Measurements from ENCODE around the gene RAD51AP2.
"Not testable (repeated sequence)": the region's sequence is repeated elsewhere in the genome, so short reads cannot be mapped to it uniquely, and the experiment has no call there.

Gene RAD51AP2

GRCh38 chr2:17518212-17519154 lies at the start of gene RAD51AP2:
TSS of gene RAD51AP2 (minus strand) at chr2:17518440. CDS start at chr2:17518415, 25 bp downstream.
- peak; percentile 91 for DNase-seq

DNA sequence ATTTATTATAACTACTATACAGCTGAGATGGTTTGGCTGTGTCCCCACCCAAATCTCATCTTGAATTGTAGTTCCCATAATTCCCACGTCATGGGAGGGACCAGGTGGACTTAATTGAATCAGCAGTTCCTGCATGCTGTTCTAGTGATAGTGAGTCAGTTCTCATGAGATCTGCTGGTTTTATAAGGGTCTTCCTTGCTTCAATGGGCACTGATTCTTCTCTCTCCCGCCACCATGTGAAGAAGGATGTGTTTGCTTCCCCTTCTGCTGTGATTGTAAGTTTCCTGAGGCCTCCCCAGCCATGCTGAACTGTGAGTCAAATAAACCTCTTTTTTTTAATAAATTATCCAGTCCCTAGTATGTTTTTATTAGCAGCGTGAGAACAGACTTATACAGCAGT lies 47.5 kb upstream of the RAD51AP2 start:
- DNase-seq: not testable (repeated sequence)

DNA sequence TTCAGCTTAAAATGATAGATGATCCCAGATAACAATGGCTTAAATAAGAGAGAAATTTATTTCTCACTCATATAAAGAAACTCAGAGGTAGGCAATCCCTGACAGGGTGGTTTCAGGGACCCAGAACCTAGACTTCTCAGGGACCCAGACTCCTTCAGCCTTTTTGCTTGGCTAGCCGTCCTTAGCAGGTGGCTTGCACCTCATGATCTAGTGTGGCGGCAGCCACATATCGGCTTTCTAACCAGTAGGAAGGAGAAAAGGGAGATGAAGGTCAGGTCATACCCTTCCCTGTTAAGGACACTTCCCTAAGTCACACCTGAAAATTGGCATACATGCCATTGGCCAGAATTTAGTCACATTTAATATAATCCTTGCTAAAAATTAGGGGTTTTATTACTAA lies 40.6 kb upstream of the RAD51AP2 start:
- DNase-seq: no peak

DNA sequence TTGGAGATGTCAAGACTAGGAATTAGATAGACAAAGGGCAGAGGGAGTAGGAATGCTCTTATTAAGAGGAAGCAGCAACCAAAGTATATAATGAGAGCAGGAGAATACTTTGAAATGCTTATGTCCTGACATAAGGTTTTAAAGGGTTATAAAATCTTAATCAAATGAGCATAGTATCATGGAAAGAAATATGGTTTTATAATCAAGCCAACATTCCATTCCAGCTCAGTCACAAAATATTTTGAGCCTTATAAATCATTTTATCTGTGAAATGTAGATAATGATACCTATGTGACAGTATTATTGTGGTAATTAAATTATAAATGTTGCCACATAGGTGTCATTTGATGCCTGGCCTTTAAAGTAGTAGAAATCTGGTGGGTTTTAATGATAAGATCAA lies 39.8 kb upstream of the RAD51AP2 start:
- no peak for DNase-seq

GRCh38 chr2:17557596-17557995 lies 39.4 kb upstream of the RAD51AP2 start:
- DNase-seq: no peak

DNA sequence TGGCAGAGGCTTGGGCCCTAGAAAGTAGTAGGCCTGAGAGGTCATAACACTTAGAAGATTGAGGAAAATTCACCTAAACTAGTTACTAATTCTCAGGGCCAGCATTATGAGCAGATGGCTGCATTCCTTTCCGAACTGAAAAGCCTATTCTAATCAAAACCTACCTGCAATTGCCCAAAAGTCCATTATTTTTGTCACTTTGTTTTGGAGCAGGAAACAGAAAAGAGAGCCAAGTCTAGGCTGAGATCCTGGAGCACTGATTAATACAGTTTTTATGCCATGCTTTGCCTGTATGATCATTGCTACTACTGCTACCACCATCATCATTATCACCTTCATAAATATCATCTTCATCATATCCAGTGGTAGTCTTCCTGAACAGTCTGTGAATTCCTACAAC lies 36.9 kb upstream of the RAD51AP2 start:
- no peak for DNase-seq

GRCh38 chr2:17550907-17551306 lies 32.7 kb upstream of the RAD51AP2 start:
- DNase-seq: no peak

- no peak for DNase-seq
Measured at GRCh38 chr2:17547737-17548136, 29.5 kb upstream of the RAD51AP2 start.

DNA sequence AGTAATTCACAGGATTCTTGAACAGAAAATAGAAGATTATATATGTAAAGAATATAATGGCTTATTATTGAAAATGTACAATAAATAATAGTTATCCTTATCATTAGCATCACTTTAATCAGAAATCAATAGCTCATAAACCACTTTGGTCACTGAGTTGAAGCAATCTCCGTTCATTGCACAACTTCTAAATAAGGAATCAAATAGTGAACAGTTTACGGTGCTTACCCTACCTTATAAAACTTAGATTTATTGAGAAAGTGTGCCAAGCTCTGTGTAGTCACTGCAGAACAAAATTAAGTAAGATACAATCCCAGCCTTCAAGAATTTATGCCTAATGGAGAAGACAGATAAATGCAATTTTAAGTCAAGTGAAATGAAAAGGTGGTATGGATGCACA lies 29.0 kb upstream of the RAD51AP2 start:
- DNase-seq: no peak

GRCh38 chr2:17545680-17546613 lies 27.7 kb upstream of the RAD51AP2 start:
- DNase-seq: no peak

GRCh38 chr2:17544256-17544655 lies 26.0 kb upstream of the RAD51AP2 start:
- DNase-seq: no peak

- DNase-seq: no peak
Measured at GRCh38 chr2:17543848-17544247, 25.6 kb upstream of the RAD51AP2 start.

DNA sequence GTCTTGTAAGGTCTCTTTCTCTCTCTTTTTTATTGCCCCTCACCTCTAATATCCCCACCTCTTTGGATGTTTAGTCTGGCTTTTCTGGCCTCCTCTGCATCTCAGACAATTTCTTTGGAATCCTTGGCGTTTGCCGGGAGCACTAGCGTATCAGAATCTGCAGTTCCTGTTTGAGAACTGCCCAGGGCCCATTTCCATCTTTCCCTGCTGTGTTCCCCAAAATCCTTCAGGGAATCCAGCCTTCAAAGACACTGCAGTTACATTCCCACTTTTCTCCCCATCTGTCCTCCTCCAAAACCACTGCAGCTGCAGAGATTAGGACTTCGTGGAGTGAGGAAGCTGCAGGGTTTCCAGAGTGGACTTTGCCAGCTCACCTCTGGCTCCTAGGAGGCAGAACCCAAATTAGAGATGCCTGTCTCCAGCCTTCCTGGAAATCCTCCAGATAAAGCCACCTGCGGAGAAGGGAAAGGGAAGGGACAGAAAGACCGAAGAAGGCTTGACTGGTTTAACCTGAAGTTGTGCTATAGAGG lies 25.0 kb upstream of the RAD51AP2 start:
- no peak for DNase-seq

DNA sequence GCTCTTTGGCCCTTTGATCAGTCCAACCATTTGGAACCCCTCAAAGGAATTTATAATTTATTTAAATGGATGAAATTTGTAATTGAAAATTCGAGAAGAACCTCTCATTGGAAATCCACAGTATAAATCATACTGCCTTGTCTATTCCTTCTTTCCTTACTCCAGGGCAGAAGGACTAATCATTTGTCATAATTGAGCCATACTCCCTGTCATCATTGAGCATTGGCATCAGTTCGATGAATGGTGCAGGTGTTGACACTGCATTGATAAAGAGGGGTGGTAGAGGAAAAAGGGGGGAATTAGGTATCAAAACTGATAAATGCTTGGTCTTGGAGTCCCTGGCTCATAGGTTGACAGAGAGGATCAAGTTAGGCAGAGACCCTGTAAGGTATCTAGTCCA lies 24.2 kb upstream of the RAD51AP2 start:
- DNase-seq: no peak

DNA sequence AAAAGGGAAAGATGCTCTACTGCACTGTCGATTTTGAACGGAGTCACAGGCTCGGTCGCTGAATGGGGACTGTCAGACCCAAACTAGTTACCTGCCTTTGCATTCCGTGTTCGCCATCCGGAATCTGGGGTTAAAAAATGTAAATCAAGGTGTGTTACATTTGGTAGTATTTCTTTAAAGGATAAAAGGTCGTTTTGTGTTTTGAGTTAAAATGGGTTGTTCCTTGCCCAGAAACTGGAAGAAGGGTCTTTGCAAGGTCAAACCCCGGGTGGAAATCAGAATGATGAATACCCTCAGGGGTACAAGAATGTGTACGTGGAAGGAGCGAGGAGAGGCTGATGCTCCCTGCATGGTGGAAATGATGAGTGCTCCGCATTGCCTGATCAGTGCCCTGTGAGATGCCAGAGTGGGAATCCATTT lies 23.3 kb upstream of the RAD51AP2 start:
- DNase-seq: no peak

GRCh38 chr2:17540813-17541530 lies 22.7 kb upstream of the RAD51AP2 start:
- no peak for DNase-seq

GRCh38 chr2:17540093-17540812 lies 22.0 kb upstream of the RAD51AP2 start, which contains the start of gene VSNL1:
TSS of gene VSNL1 (plus strand) at chr2:17540696. CDS start at chr2:17592075, 51,379 bp downstream.
- peak; percentile 94 for DNase-seq

GRCh38 chr2:17539611-17540092 lies 21.4 kb upstream of the RAD51AP2 start:
- DNase-seq: peak; percentile 40

GRCh38 chr2:17538844-17539554 lies 20.8 kb upstream of the RAD51AP2 start:
- peak; percentile 72 for DNase-seq

DNA sequence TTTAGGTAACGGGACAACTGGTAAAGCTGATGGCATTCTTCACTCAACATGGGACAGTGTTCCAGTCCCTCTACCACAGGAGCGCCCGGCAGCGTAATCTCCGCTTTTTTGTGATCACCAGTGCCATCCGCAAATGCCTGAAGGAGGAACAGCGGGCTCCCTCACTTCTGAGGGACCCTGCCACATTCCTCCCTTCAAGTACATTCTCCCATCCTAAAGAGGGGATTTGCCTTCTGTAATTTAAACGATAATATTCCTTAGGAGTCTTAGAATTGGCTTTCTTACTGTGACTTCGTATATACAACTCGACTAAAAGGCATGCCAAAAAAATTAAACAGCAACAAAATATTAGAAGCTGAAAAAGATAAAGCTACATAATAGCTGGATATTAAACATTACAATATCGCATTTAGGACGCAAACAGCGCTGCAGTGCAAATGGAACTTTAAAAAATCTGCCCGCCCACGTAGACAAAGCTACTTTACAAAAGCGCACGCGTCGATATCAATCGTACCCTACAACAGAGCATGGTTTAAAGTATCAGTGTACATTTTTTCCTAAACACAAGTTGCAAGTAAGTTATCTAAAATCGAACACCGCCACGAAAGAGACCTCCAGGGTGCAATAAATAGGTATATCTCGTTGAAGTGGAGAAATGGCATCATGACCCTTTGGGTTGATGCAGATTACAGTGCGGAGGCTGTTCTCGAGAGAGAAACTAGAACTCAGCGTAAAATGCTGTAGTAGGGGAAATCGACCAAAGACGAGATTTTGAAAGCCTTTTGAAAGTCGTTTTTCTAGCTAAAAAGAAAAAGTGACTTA lies 20.0 kb upstream of the RAD51AP2 start:
- peak; percentile 54 for DNase-seq

Measured in NCI-H82 (cell line).